ENCODE measurements around the gene PRODH2.
"Not testable (repeated sequence)": the region's sequence is repeated elsewhere in the genome, so short reads cannot be mapped to it uniquely, and the experiment has no call there.

Gene PRODH2

GRCh38 chr19:35813043-35813890 is 622 bp upstream of the PRODH2 start:
- Histone ChIP-seq H3K36me3 (ENCODE audit: control insufficient read depth in 2 of 2, insufficient read depth in 2 of 2, low read length in 2 of 2) (no peaks in the 10 kb centered on the region), H3K4me3 (ENCODE audit: low read length in 2 of 2) (no peak overlapping the region), H3K9me3 (ENCODE audit: control insufficient read depth in 2 of 2, low read length in 2 of 2) (no peaks in the 10 kb centered on the region), H3K9ac (ENCODE audit: low read length in 2 of 2) (no peak overlapping the region), H3K27me3 (ENCODE audit: control insufficient read depth in 1 of 2, insufficient read depth in 2 of 2, low read length in 2 of 2) (peaks cover under 1 to 9% of the 10 kb centered on the region in 2 donors), H3K4me1 (ENCODE audit: control insufficient read depth, insufficient read depth, low read length) (no peaks in the 10 kb centered on the region), H3K27ac (ENCODE audit: low read length) (no peak overlapping the region)

- Histone ChIP-seq H3K27me3 (ENCODE audit: control insufficient read depth in 1 of 2, insufficient read depth in 2 of 2, low read length in 2 of 2) (peaks cover 0 to 8% of the 10 kb centered on the region in 2 donors), H3K27ac (ENCODE audit: low read length) (no peak overlapping the region), H3K9ac (ENCODE audit: low read length in 2 of 2) (no peak overlapping the region), H3K36me3 (ENCODE audit: control insufficient read depth in 2 of 2, insufficient read depth in 2 of 2, low read length in 2 of 2) (no peaks in the 10 kb centered on the region), H3K4me1 (ENCODE audit: control insufficient read depth, insufficient read depth, low read length) (no peaks in the 10 kb centered on the region), H3K9me3 (ENCODE audit: control insufficient read depth in 2 of 2, low read length in 2 of 2) (no peaks in the 10 kb centered on the region), H3K4me3 (ENCODE audit: low read length in 2 of 2) (no peak overlapping the region)
Observed at GRCh38 chr19:35811317-35812219, 1.1 kb downstream of the PRODH2 start.

- no peak overlapping the region for H3K4me3 ChIP-seq (ENCODE audit: low read length in 2 of 2)
- H3K36me3 ChIP-seq (ENCODE audit: control insufficient read depth in 2 of 2, insufficient read depth in 2 of 2, low read length in 2 of 2) = no peaks in the 10 kb centered on the region
- H3K9ac ChIP-seq (ENCODE audit: low read length in 2 of 2) = no peak overlapping the region
- no peaks in the 10 kb centered on the region for H3K9me3 ChIP-seq (ENCODE audit: control insufficient read depth in 2 of 2, low read length in 2 of 2)
- no peak overlapping the region for H3K27ac ChIP-seq (ENCODE audit: low read length)
- no peaks in the 10 kb centered on the region for H3K4me1 ChIP-seq (ENCODE audit: control insufficient read depth, insufficient read depth, low read length)
- peaks cover 0 to 7% of the 10 kb centered on the region in 2 donors for H3K27me3 ChIP-seq (ENCODE audit: control insufficient read depth in 1 of 2, insufficient read depth in 2 of 2, low read length in 2 of 2)
Observed at GRCh38 chr19:35807633-35808032, 5.0 kb downstream of the PRODH2 start.

- Histone ChIP-seq H3K9ac (ENCODE audit: low read length in 2 of 2) (no peak overlapping the region), H3K4me1 (ENCODE audit: control insufficient read depth, insufficient read depth, low read length) (no peaks in the 10 kb centered on the region), H3K36me3 (ENCODE audit: control insufficient read depth in 2 of 2, insufficient read depth in 2 of 2, low read length in 2 of 2) (no peaks in the 10 kb centered on the region), H3K9me3 (ENCODE audit: control insufficient read depth in 2 of 2, low read length in 2 of 2) (no peaks in the 10 kb centered on the region), H3K27me3 (ENCODE audit: control insufficient read depth in 1 of 2, insufficient read depth in 2 of 2, low read length in 2 of 2) (peaks cover 0 to 3% of the 10 kb centered on the region in 2 donors), H3K4me3 (ENCODE audit: low read length in 2 of 2) (no peak overlapping the region), H3K27ac (ENCODE audit: low read length) (no peak overlapping the region)
Observed at GRCh38 chr19:35806597-35806996, 6.0 kb downstream of the PRODH2 start.

- no peaks in the 10 kb centered on the region for H3K36me3 ChIP-seq (ENCODE audit: control insufficient read depth in 2 of 2, insufficient read depth in 2 of 2, low read length in 2 of 2)
- H3K4me3 ChIP-seq (ENCODE audit: low read length in 2 of 2) = no peak overlapping the region
- no peaks in the 10 kb centered on the region for H3K9me3 ChIP-seq (ENCODE audit: control insufficient read depth in 2 of 2, low read length in 2 of 2)
- no peak overlapping the region for H3K27ac ChIP-seq (ENCODE audit: low read length)
- no peaks in the 10 kb centered on the region for H3K4me1 ChIP-seq (ENCODE audit: control insufficient read depth, insufficient read depth, low read length)
- no peak overlapping the region for H3K9ac ChIP-seq (ENCODE audit: low read length in 2 of 2)
- peaks cover 0 to 3% of the 10 kb centered on the region in 2 donors for H3K27me3 ChIP-seq (ENCODE audit: control insufficient read depth in 1 of 2, insufficient read depth in 2 of 2, low read length in 2 of 2)
Observed at GRCh38 chr19:35805526-35806102, 7.0 kb downstream of the PRODH2 start.

GRCh38 chr19:35801828-35802227 is 10.8 kb downstream of the PRODH2 start:
- Histone ChIP-seq H3K27ac (ENCODE audit: low read length) (no peak overlapping the region), H3K4me1 (ENCODE audit: control insufficient read depth, insufficient read depth, low read length) (no peaks in the 10 kb centered on the region), H3K36me3 (ENCODE audit: control insufficient read depth in 2 of 2, insufficient read depth in 2 of 2, low read length in 2 of 2) (no peaks in the 10 kb centered on the region), H3K9me3 (ENCODE audit: control insufficient read depth in 2 of 2, low read length in 2 of 2) (no peaks in the 10 kb centered on the region), H3K4me3 (ENCODE audit: low read length in 2 of 2) (no peak overlapping the region), H3K9ac (ENCODE audit: low read length in 2 of 2) (no peak overlapping the region), H3K27me3 (ENCODE audit: control insufficient read depth in 1 of 2, insufficient read depth in 2 of 2, low read length in 2 of 2) (peaks cover 12 to 14% of the 10 kb centered on the region in 2 donors)

- H3K4me1 ChIP-seq (ENCODE audit: control insufficient read depth, insufficient read depth, low read length) = no peaks in the 10 kb centered on the region
- no peaks in the 10 kb centered on the region for H3K9me3 ChIP-seq (ENCODE audit: control insufficient read depth in 2 of 2, low read length in 2 of 2)
- H3K9ac ChIP-seq (ENCODE audit: low read length in 2 of 2) = no peak overlapping the region
- peaks cover 18% of the 10 kb centered on the region in 2 donors for H3K27me3 ChIP-seq (ENCODE audit: control insufficient read depth in 1 of 2, insufficient read depth in 2 of 2, low read length in 2 of 2)
- no peak overlapping the region for H3K27ac ChIP-seq (ENCODE audit: low read length)
- no peak overlapping the region for H3K4me3 ChIP-seq (ENCODE audit: low read length in 2 of 2)
- H3K36me3 ChIP-seq (ENCODE audit: control insufficient read depth in 2 of 2, insufficient read depth in 2 of 2, low read length in 2 of 2) = no peaks in the 10 kb centered on the region
Observed at GRCh38 chr19:35797663-35798062, 15.0 kb downstream of the PRODH2 start.

- H3K4me1 ChIP-seq (ENCODE audit: control insufficient read depth, insufficient read depth, low read length) = no peaks in the 10 kb centered on the region
- no peak overlapping the region for H3K27ac ChIP-seq (ENCODE audit: low read length)
- H3K9me3 ChIP-seq (ENCODE audit: control insufficient read depth in 2 of 2, low read length in 2 of 2) = no peaks in the 10 kb centered on the region
- H3K27me3 ChIP-seq (ENCODE audit: control insufficient read depth in 1 of 2, insufficient read depth in 2 of 2, low read length in 2 of 2) = peaks cover 18% of the 10 kb centered on the region in 2 donors
- no peak overlapping the region for H3K9ac ChIP-seq (ENCODE audit: low read length in 2 of 2)
- no peaks in the 10 kb centered on the region for H3K36me3 ChIP-seq (ENCODE audit: control insufficient read depth in 2 of 2, insufficient read depth in 2 of 2, low read length in 2 of 2)
- no peak overlapping the region for H3K4me3 ChIP-seq (ENCODE audit: low read length in 2 of 2)
Observed at GRCh38 chr19:35796645-35797542, 15.8 kb downstream of the PRODH2 start.

- not testable (repeated sequence) for H3K9ac ChIP-seq (ENCODE audit: low read length in 2 of 2)
- peaks cover 18% of the 10 kb centered on the region in 2 donors for H3K27me3 ChIP-seq (ENCODE audit: control insufficient read depth in 1 of 2, insufficient read depth in 2 of 2, low read length in 2 of 2)
Observed at GRCh38 chr19:35795564-35795963, 17.1 kb downstream of the PRODH2 start.

More at GRCh38 chr19:35795564-35795963, 17.1 kb downstream of the PRODH2 start:
- H3K4me3 ChIP-seq (ENCODE audit: low read length in 2 of 2); H3K9me3 ChIP-seq (ENCODE audit: control insufficient read depth in 2 of 2, low read length in 2 of 2); H3K27ac ChIP-seq (ENCODE audit: low read length); H3K36me3 ChIP-seq (ENCODE audit: control insufficient read depth in 2 of 2, insufficient read depth in 2 of 2, low read length in 2 of 2); H3K4me1 ChIP-seq (ENCODE audit: control insufficient read depth, insufficient read depth, low read length): not testable (repeated sequence)
